H1 (cell line): ENCODE data around the gene MRPL4. TPM values are rescaled to one million over a fixed set of nuclear protein-coding genes. Genes with fewer than 3 reads are reported as not detected.

Experiments used
- CTCF ChIA-PET: fragments of 300-600 bp; sonication (Branson Sonifier 250); formaldehyde crosslinking; loops from one replicate; lab custom pipeline; 2021; ENCODE audit not compliant: partially characterized antibody; lab: Charles Lee
- POLR2A ChIA-PET: fragments of 300-600 bp; sonication (Branson Sonifier 250); formaldehyde crosslinking; loops from one replicate; lab custom pipeline; 2021; ENCODE audit warnings: inconsistent platforms; ENCODE audit not compliant: partially characterized antibody; lab: Charles Lee
- DNase-seq, 2 experiments: peaks; one replicate each; pipeline versions ENCODE4 v3.0.0 to v3.0.0-alpha.2; 2010 to 2022; ENCODE audit warnings: low spot score in 2 of 2, low read depth in 1 of 2, mixed read lengths in 1 of 2
- FAIRE-seq: peaks from 2 replicates; lab custom pipeline; 2011; peaks lifted over from hg19 to GRCh38; lab: Jason Lieb, UNC
- H2AFZ ChIP-seq: 2 replicates; pipeline ENCODE4 v1.8.1; 2012; ENCODE audit warnings: low read length, inconsistent platforms
- H2AK5ac ChIP-seq: 2 replicates; pipeline ENCODE4 v1.6.1; 2013; ENCODE audit warnings: low read depth, low read length
- H2BK120ac ChIP-seq: replicated peaks from 2 replicates; pipeline ENCODE3; 2013; ENCODE audit warnings: low read depth, low read length, inconsistent platforms
- H2BK12ac ChIP-seq: 2 replicates; pipeline ENCODE4 v1.6.1; 2013; ENCODE audit warnings: low read depth, low read length
- H2BK15ac ChIP-seq: 2 replicates; pipeline ENCODE4 v1.6.1; 2013; ENCODE audit warnings: low read length
- H2BK20ac ChIP-seq: 2 replicates; pipeline ENCODE4 v1.6.1; 2013; ENCODE audit warnings: low read length
- H2BK5ac ChIP-seq: 2 replicates; pipeline ENCODE4 v1.6.1; 2013; ENCODE audit warnings: low read depth, low read length
- H3K14ac ChIP-seq: 2 replicates; pipeline ENCODE4 v1.6.1; 2013; ENCODE audit warnings: inconsistent platforms; ENCODE audit not compliant: insufficient read length
- H3K18ac ChIP-seq: 2 replicates; pipeline ENCODE4 v1.6.1; 2013; ENCODE audit warnings: low read length; ENCODE audit errors: extremely low read depth
- H3K23ac ChIP-seq: 2 replicates; pipeline ENCODE4 v1.6.1; 2013; ENCODE audit warnings: inconsistent platforms; ENCODE audit not compliant: insufficient read length
- H3K23me2 ChIP-seq: 2 replicates; pipeline ENCODE4 v1.6.1; 2013; ENCODE audit warnings: low read depth, low read length
- H3K27ac ChIP-seq: 2 replicates; pipeline ENCODE4 v1.6.1; 2011; ENCODE audit warnings: low read depth, low read length, inconsistent platforms
- H3K27me3 ChIP-seq, 4 experiments: replicated peaks in 1 of 4; 1 replicate in 1 of 4; 2 replicates in 3 of 4; pipeline versions ENCODE4 v1.6.1 to v1.8.1; 2011 to 2013; ENCODE audit warnings: low read length in 3 of 4, mild to moderate bottlenecking in 3 of 4, inconsistent platforms in 2 of 4, mixed read lengths in 2 of 4, moderate library complexity in 1 of 4; ENCODE audit not compliant: control insufficient read depth in 3 of 4, insufficient read depth in 3 of 4; ENCODE audit errors: extremely low read depth in 1 of 4
- H3K36me3 ChIP-seq, 4 experiments: 2 replicates each; pipeline versions ENCODE4 v1.6.1 to v1.8.1; 2011 to 2013; ENCODE audit warnings: mild to moderate bottlenecking in 4 of 4, low read length in 3 of 4, moderate library complexity in 2 of 4, control low read depth in 1 of 4, inconsistent platforms in 1 of 4; ENCODE audit not compliant: insufficient read depth in 4 of 4, control insufficient read depth in 2 of 4
- H3K4ac ChIP-seq: replicated peaks from 2 replicates; pipeline ENCODE3; 2013; ENCODE audit warnings: low read length, low read depth, mixed read lengths, inconsistent platforms; ENCODE audit not compliant: insufficient read length
- H3K4me1 ChIP-seq, 4 experiments: replicated peaks in 1 of 4; 1 replicate in 1 of 4; 2 replicates in 3 of 4; pipeline versions ENCODE4 v1.6.1 to v1.8.1; 2011 to 2013; ENCODE audit warnings: low read length in 3 of 4, inconsistent platforms in 2 of 4, mixed read lengths in 1 of 4; ENCODE audit not compliant: insufficient read depth in 4 of 4, control insufficient read depth in 3 of 4
- H3K4me2 ChIP-seq, 2 experiments: 2 replicates each; pipeline versions ENCODE4 v1.6.1 to v1.8.1; 2011 to 2013; ENCODE audit warnings: low read depth in 2 of 2, low read length in 2 of 2, control low read depth in 1 of 2, inconsistent platforms in 1 of 2, mild to moderate bottlenecking in 1 of 2; ENCODE audit not compliant: insufficient read depth in 1 of 2
- H3K4me3 ChIP-seq, 4 experiments: fragments of 200-600, 300-600 bp in 1 of 4; sonication (generic), shearing (Covaris generic), sonication (Bioruptor Twin) in 1 of 4; 2 replicates each; pipeline versions ENCODE4 v1.5.1 to v1.8.1; 2011 to 2016; ENCODE audit warnings: low read length in 4 of 4, low read depth in 3 of 4, control low read depth in 2 of 4, inconsistent platforms in 2 of 4, mild to moderate bottlenecking in 2 of 4, mixed read lengths in 1 of 4, moderate library complexity in 1 of 4; ENCODE audit not compliant: insufficient read depth in 2 of 4; ENCODE audit errors: extremely low read depth in 1 of 4
- H3K56ac ChIP-seq: replicated peaks from 2 replicates; pipeline ENCODE3; 2013; ENCODE audit warnings: low read depth, mild to moderate bottlenecking, mixed read lengths, low read length, inconsistent platforms; ENCODE audit not compliant: insufficient read length
- H3K79me1 ChIP-seq: 2 replicates; pipeline ENCODE4 v1.6.1; 2013; ENCODE audit warnings: low read depth, low read length, control low read depth
- H3K79me2 ChIP-seq, 2 experiments: 2 replicates each; pipeline versions ENCODE4 v1.6.1 to v1.8.1; 2012 to 2013; ENCODE audit warnings: low read length in 2 of 2, mild to moderate bottlenecking in 2 of 2, inconsistent platforms in 1 of 2; ENCODE audit not compliant: insufficient read depth in 2 of 2, control insufficient read depth in 1 of 2
- H3K9ac ChIP-seq, 4 experiments: replicated peaks in 1 of 4; 1 replicate in 1 of 4; 2 replicates in 3 of 4; pipeline versions ENCODE4 v1.6.1 to v1.8.1; 2011 to 2013; ENCODE audit warnings: low read depth in 3 of 4, low read length in 3 of 4, control low read depth in 2 of 4, mild to moderate bottlenecking in 2 of 4, moderate library complexity in 2 of 4, inconsistent platforms in 1 of 4; ENCODE audit errors: extremely low read depth in 1 of 4
- H3K9me3 ChIP-seq, 2 experiments: 2 replicates each; pipeline versions ENCODE4 v1.6.1 to v1.8.1; 2012 to 2013; ENCODE audit warnings: mild to moderate bottlenecking in 2 of 2, moderate library complexity in 2 of 2, control low read depth in 1 of 2, inconsistent platforms in 1 of 2, low read depth in 1 of 2, low read length in 1 of 2, mixed read lengths in 1 of 2; ENCODE audit not compliant: insufficient read depth in 2 of 2
- H4K20me1 ChIP-seq, 2 experiments: replicated peaks in 1 of 2; 2 replicates each; pipeline versions ENCODE3 to v1.8.1; 2011 to 2013; ENCODE audit warnings: inconsistent platforms in 2 of 2, low read length in 2 of 2, mild to moderate bottlenecking in 1 of 2; ENCODE audit not compliant: insufficient read depth in 2 of 2, control insufficient read depth in 1 of 2
- H4K5ac ChIP-seq: 2 replicates; pipeline ENCODE4 v1.6.1; 2013; ENCODE audit warnings: low read length, low read depth, mixed read lengths, inconsistent platforms; ENCODE audit not compliant: insufficient read length
- H4K8ac ChIP-seq: 2 replicates; pipeline ENCODE4 v1.8.0; 2013; ENCODE audit warnings: mild to moderate bottlenecking, moderate library complexity, low read length, inconsistent platforms; ENCODE audit not compliant: insufficient read depth; ENCODE audit errors: extremely low read depth
- H4K91ac ChIP-seq: replicated peaks from 2 replicates; pipeline ENCODE3; 2013; ENCODE audit warnings: low read length, mixed read lengths, inconsistent platforms; ENCODE audit not compliant: insufficient read length
- BRCA1 ChIP-seq: IDR thresholded peaks from 2 replicates; pipeline ENCODE4 v1.6.1; 2012; ENCODE audit warnings: low read depth, low read length, improper control_type of control experiment
- EGR1 ChIP-seq: IDR thresholded peaks from 2 replicates; pipeline ENCODE4 v1.6.1; 2011; ENCODE audit warnings: low read depth, low read length, borderline replicate concordance
- KDM4A ChIP-seq: IDR thresholded peaks from one replicate; pipeline ENCODE4 v1.7.1; 2012; ENCODE audit warnings: low read depth, mild to moderate bottlenecking, moderate library complexity, low read length, inconsistent platforms; ENCODE audit not compliant: severe bottlenecking
- PHF8 ChIP-seq: fragments of 200-600 bp; sonication (generic); conservative IDR thresholded peaks from 2 replicates; pipeline ENCODE4 v1.7.1; 2012; ENCODE audit warnings: low read depth, mild to moderate bottlenecking, inconsistent platforms, low read length, moderate library complexity
- WGBS, 2 experiments: shearing (Covaris generic) in 1 of 2; methylation state at CpG; one replicate each; pipeline versions ENCODE4 v1.1.6 to v1.1.7; 2013 to 2015; ENCODE audit warnings: low lambda C conversion rate in 2 of 2, mixed read lengths in 2 of 2, inconsistent platforms in 1 of 2, low coverage in 1 of 2, missing lambda C conversion rate in 1 of 2; ENCODE audit not compliant: insufficient replicate concordance in 2 of 2, insufficient coverage in 1 of 2, insufficient read length in 1 of 2; ENCODE audit errors: extremely low coverage in 1 of 2, missing lambda C conversion rate in 1 of 2; 5-methylcytosine and 5-hydroxymethylcytosine counted together
- polyA plus RNA-seq, 7 experiments: library from polyadenylated mRNA; depleted of rRNA in 3 of 7; stranded (reverse) in 5 of 7; unstranded in 2 of 7; fragments of >200 nt in 5 of 7; fragments of 200-250 nt in 2 of 7; gene quantifications; 1 replicate in 5 of 7; 2 replicates in 1 of 7; 4 replicates in 1 of 7; pipeline versions ENCODE4 v1.2.1 to v1.2.3, GENCODE V29; 2011 to 2013; ENCODE audit warnings: missing spikeins in 2 of 7, mixed read lengths in 2 of 7
- total RNA-seq: library from RNA; stranded (reverse); fragmentation: NEBNext Ultra II Directional; extraction: Animal tissue kit (Norgen Biotek cat#: 25700); gene quantifications from 2 replicates; pipeline ENCODE4 v1.2.1, GENCODE V29; 2021

The MRPL4 gene
- total and polyA plus RNA-seq, 2 of the 8 experiments (the other 6 are each of a cell fraction or from before 2014, with no cell fraction given): 82.3 to 187 TPM

- POLR2A ChIA-PET: interaction anchor here (0.9 kb wide), 1 partner anchor 66 kb away, joined by 4 read pairs; the partner anchor contains the start of gene RAVER1
- 89% methylated on average over 7 of the region's 7 CpGs; no CpG with 5 or more reads in 1 of the 2 experiments for WGBS, 2 experiments
- CTCF ChIA-PET: interaction anchor here (0.7 to 9.4 kb wide), 5 partner anchors 8 to 124 kb away, joined by 3 to 122 read pairs (median 6); partner anchors contain the start of gene TYK2
Observed at GRCh38 chr19:10266706-10267105, 14.7 kb downstream of the MRPL4 start.

More at GRCh38 chr19:10266706-10267105, 14.7 kb downstream of the MRPL4 start:
- H3K23ac ChIP-seq: no peak overlapping the region
- no peak for FAIRE-seq
- no peak overlapping the region for H3K56ac ChIP-seq
- peaks cover 0 to 8% (median 5%) of the 10 kb centered on the region in 4 experiments; a peak in 5 of 7 replicates for H3K4me1 ChIP-seq
- no peaks in the 10 kb centered on the region for H3K79me2 ChIP-seq
- no peak overlapping the region for H3K4me3 ChIP-seq
- no peak overlapping the region for H2BK20ac ChIP-seq
- no peak overlapping the region for H4K8ac ChIP-seq
- no peak overlapping the region for H2BK5ac ChIP-seq
- no peak overlapping the region for H2BK12ac ChIP-seq
- H3K79me1 ChIP-seq: no peaks in the 10 kb centered on the region
- no peak overlapping the region for H2BK120ac ChIP-seq
- no peak overlapping the region for H3K9ac ChIP-seq
- no peak overlapping the region for H4K5ac ChIP-seq
- no peak overlapping the region for H3K18ac ChIP-seq
- no peak overlapping the region for H2AFZ ChIP-seq
- no peak overlapping the region for H4K91ac ChIP-seq
- H3K36me3 ChIP-seq: no peaks in the 10 kb centered on the region
- no peak overlapping the region for H3K4ac ChIP-seq
- no peak overlapping the region for H3K4me2 ChIP-seq
- H4K20me1 ChIP-seq: no peaks in the 10 kb centered on the region
- H3K9me3 ChIP-seq: no peaks in the 10 kb centered on the region
- no peak overlapping the region for H3K14ac ChIP-seq
- H3K23me2 ChIP-seq: peaks cover 11% of the 10 kb centered on the region; the same call in 1 of the 2 replicates
- H3K27ac ChIP-seq: no peak overlapping the region
- no peak for DNase-seq
- no peak overlapping the region for H2AK5ac ChIP-seq
- TF ChIP-seq PHF8 (no peak), KDM4A (no peak), BRCA1 (no peak), EGR1 (no peak)
- H3K27me3 ChIP-seq: peaks cover 9 to 23% (median 20%) of the 10 kb centered on the region in 4 experiments
- H2BK15ac ChIP-seq: no peak overlapping the region
